Measurements from ENCODE around the gene HOXB2.

Gene HOXB2

GRCh38 chr17:48565925-48566710 is 21.2 kb upstream of the HOXB2 start:
- DNase-seq (ENCODE audit: low spot score) = no peak

- DNase-seq (ENCODE audit: low spot score) = no peak
Observed at GRCh38 chr17:48565022-48565554, 20.2 kb upstream of the HOXB2 start.

GRCh38 chr17:48564188-48565021 is 19.5 kb upstream of the HOXB2 start:
- DNase-seq (ENCODE audit: low spot score) = no peak

GRCh38 chr17:48563867-48564187 is 18.9 kb upstream of the HOXB2 start:
- DNase-seq (ENCODE audit: low spot score) = no peak

GRCh38 chr17:48563385-48563838 is 18.5 kb upstream of the HOXB2 start:
- no peak for DNase-seq (ENCODE audit: low spot score)

- no peak for DNase-seq (ENCODE audit: low spot score)
Observed at GRCh38 chr17:48562934-48563333, 18.0 kb upstream of the HOXB2 start.

GRCh38 chr17:48561884-48562810 is 17.2 kb upstream of the HOXB2 start:
- no peak for DNase-seq (ENCODE audit: low spot score)

GRCh38 chr17:48559840-48560817 is 15.2 kb upstream of the HOXB2 start:
- no peak for DNase-seq (ENCODE audit: low spot score)

- no peak for DNase-seq (ENCODE audit: low spot score)
Observed at GRCh38 chr17:48559122-48559839, 14.4 kb upstream of the HOXB2 start.

- DNase-seq (ENCODE audit: low spot score) = no peak
Observed at GRCh38 chr17:48558831-48559121, 13.9 kb upstream of the HOXB2 start.

- DNase-seq (ENCODE audit: low spot score) = no peak
Observed at GRCh38 chr17:48558057-48558830, 13.3 kb upstream of the HOXB2 start.

GRCh38 chr17:48556576-48557401 is 11.9 kb upstream of the HOXB2 start:
- no peak for DNase-seq (ENCODE audit: low spot score)

- DNase-seq (ENCODE audit: low spot score) = no peak
Observed at GRCh38 chr17:48556229-48556575, 11.3 kb upstream of the HOXB2 start.

- no peak for DNase-seq (ENCODE audit: low spot score)
Observed at GRCh38 chr17:48555258-48556228, 10.6 kb upstream of the HOXB2 start.

- no peak for DNase-seq (ENCODE audit: low spot score)
Observed at GRCh38 chr17:48554412-48555257, 9.7 kb upstream of the HOXB2 start.

GRCh38 chr17:48553826-48554225 is 8.9 kb upstream of the HOXB2 start:
- no peak for DNase-seq (ENCODE audit: low spot score)

GRCh38 chr17:48553190-48553547 is 8.3 kb upstream of the HOXB2 start:
- DNase-seq (ENCODE audit: low spot score) = no peak

All from globus pallidus (tissue), 1 donor.